ENCODE measurements around the gene HILPDA.
"Not testable (repeated sequence)": the region's sequence is repeated elsewhere in the genome, so short reads cannot be mapped to it uniquely, and the experiment has no call there.

The HILPDA gene

GRCh38 chr7:128434413-128435326, 21.0 kb upstream of the HILPDA start:
- no peak for DNase-seq

- no peak for DNase-seq
Observed at GRCh38 chr7:128435327-128435686, 20.4 kb upstream of the HILPDA start.

DNA sequence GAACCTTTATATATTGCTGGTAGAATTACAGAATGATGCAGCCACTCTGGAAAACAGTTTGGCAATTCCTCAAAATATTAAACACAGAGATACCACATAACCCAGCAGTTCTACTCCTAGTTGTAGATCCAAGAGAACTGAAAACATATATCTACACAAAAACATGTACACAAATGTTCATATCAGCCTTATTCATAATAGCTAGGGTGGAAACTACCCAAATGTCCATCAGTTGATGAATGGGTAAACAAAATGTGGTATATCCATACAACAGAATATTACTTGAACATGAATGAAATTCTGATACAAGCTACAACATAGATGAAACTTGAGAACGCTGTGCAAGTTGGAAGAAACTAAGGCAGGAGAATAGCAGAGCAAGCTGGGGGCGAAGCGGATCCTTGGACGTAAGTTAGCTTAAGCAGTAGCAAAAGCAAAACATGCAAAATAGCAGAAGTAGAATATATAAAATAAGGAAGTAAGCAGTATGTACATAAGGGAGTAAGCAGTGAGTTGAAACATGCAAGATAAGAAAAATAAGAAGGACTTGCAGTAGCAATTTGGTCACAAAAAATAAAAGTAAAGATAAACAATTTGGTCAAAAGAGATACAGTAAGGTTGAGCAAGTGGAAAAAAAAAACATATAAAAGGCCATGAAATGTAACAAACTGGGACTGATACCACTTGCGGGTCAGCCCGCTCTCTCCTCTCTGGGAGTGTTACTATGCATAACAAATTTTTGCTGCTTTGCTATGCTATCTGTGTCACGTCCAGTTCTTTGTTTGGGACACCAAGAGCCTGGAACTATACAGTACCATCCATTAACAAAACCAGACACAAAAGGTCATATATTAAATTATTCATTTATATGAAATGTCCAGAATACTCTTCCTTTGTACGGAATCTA, 18.0 kb upstream of the HILPDA start:
- no peak for DNase-seq

- DNase-seq, result no peak
Observed at GRCh38 chr7:128442356-128442755, 13.3 kb upstream of the HILPDA start.

- DNase-seq, result no peak
Observed at GRCh38 chr7:128443831-128444600, 11.7 kb upstream of the HILPDA start.

GRCh38 chr7:128446306-128446705, 9.4 kb upstream of the HILPDA start:
- no peak for DNase-seq

- DNase-seq, result no peak
Observed at GRCh38 chr7:128447941-128448564, 7.6 kb upstream of the HILPDA start.

DNA sequence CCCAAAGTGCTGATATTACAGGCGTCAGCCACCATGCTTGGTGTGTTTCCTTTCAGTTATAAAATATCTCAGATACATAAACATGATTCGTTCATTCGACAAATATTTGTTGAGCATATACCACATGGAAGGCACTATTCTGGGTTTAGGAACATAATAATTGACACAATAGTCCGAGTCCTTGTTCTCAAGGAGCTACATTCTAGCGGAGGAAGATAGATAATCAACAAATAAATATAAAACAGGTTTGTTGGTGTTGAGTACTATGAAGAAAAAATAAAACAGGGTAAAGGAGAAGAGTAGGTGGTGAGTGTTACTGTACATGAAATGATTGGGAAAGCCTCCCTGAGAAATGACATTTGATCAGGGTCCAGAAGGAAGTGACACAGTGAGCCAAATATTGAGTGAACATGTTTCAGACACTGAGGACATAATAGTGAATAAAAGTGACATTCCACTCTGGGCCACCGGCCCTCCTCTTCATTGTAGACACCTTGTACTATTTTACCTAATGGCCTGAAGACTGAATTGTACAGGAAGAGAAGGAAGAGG, 6.9 kb upstream of the HILPDA start:
- DNase-seq, result no peak

GRCh38 chr7:128450409-128450808, 5.3 kb upstream of the HILPDA start:
- DNase-seq, result no peak

DNA sequence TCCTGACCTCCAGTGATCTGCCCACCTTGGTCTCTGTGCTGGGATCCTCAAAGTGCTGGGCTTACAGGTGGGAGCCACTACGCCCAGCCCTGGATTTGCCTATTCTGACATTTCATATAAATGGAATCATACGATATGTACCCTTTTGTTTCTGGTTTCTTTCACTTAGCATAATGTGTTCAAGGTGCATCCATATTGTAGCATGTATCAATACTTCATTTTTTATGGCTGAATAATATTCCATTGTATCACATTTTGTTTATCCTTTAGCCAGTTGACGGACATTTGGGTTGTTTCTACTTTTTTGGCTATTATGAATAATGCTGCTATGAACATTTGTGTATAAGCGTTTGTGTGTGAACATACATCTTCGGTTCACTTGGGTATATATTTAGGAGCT, 4.8 kb upstream of the HILPDA start:
- no peak for DNase-seq

- DNase-seq, result no peak
Observed at GRCh38 chr7:128452552-128452951, 3.1 kb upstream of the HILPDA start.

GRCh38 chr7:128453836-128454804, 1.6 kb upstream of the HILPDA start:
- no peak for DNase-seq

DNA sequence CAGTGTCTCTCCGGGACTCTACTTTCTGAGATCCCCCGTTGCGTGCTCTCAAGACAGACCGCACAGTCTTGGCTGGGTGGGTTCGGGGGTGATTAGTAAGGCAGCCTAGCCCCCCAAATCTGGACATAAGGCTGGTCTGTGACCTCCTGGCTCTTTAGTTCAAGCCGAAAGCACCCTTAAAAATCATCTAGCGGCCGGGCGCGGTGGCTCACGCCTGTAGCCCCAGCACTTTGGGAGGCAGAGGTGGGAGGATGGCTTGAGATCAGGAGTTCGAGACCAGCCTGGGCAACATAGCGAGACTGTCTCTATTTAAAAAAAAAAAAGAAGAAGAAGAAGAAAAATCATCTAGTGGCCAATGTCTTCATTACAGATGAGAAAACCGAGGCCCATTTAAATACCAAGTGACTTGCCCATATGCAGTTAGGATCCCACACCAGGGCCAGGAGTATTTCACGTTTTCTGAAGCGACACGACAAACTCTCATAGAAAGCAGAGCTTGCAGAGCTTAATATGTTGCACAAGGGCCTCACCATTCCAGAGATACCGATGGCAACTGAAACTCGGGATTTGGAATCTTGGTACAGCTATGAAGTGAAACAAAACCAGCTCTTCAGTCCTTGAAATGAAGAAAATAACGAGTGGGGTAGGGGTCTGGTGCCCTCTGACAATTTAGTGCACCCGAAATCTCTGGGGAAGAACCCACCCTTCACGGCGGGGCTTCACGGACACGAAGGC, 703 bp upstream of the HILPDA start:
- DNase-seq, result no peak

DNA sequence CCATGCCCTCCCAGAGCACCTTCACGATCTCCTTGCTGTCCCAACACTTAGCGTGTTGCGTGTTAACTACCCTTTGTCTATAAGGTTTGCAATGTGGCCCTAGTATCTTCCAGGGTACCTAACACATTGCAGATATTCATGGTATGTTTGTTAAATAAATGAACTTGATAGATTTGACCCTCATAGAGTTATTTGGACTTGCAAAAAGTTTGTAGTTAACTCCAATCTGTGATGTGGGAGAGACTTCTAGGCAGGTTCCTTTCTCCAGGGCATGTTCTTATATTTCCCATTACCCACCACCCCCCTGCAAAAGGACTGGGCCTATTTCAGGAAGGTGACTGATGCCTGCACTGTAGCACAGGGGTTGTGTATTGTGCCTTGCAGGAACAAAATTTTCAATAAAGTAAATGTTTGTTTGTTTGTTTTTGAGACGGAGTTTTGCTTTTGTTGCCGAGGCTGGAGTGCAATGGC, 612 bp downstream of the HILPDA start:
- DNase-seq, result no peak

- not testable (repeated sequence) for DNase-seq
Observed at GRCh38 chr7:128457385-128457784, 1.7 kb downstream of the HILPDA start.

GRCh38 chr7:128458956-128459355, 3.3 kb downstream of the HILPDA start:
- DNase-seq, result no peak

- no peak for DNase-seq
Observed at GRCh38 chr7:128459394-128459878, 3.8 kb downstream of the HILPDA start.

DNA sequence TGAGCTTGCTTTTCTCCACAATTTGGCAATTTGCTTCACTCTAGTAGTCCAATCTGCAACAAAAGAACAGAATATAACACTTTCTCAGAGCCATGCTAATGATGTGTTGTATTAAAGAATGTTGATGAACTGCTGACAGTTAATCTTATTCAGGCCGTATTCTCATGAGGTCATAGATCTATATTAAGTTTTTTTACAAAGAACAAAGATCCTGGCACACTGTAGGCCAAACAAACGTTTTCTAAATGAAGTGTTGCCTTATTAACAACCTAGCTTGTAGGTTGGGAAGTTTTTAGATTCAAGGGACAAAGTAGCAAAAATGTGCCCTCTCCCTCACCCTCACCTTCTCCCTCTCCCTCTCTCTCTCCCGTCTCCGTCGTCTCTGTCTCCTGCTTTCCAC, 6.8 kb downstream of the HILPDA start:
- no peak for DNase-seq

DNA sequence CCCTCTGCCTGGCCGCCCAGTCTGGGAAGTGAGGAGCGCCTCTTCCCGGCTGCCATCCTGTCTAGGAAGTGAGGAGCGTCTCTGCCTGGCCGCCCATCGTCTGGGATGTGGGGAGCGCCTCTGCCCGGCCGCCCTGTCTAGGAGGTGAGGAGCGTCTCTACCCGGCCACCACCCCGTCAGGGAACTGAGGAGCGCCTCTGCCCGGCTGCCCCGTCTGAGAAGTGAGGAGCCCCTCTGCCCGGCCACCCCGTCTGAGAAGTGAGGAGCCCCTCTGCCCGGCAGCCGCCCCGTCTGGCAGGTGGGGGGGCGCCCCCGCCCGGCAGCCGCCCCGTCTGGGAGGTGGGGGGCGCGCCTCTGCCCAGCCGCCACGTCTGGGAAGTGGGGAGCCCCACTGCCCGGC, 7.7 kb downstream of the HILPDA start:
- not testable (repeated sequence) for DNase-seq

- not testable (repeated sequence) for DNase-seq
Observed at GRCh38 chr7:128463933-128464332, 8.3 kb downstream of the HILPDA start.
